HepG2 (cell line): Measurements from ENCODE around the gene ATP7A. TPM values are rescaled to one million over a fixed set of nuclear protein-coding genes. Genes with fewer than 3 reads are reported as not detected.

ENCODE experiments used
- AGO1 ChIP-seq: fragments of 200-400 bp; formaldehyde crosslinking; IDR thresholded peaks from 2 replicates; pipeline ENCODE4 v1.6.1; 2017; ENCODE audit warnings: mild to moderate bottlenecking, low read depth, low read length, moderate library complexity; ENCODE audit not compliant: poor library complexity, severe bottlenecking
- ATF3 ChIP-seq: sonication (generic); formaldehyde crosslinking; IDR thresholded peaks from 2 replicates; pipeline ENCODE4 v1.4.0; 2020; ENCODE audit warnings: missing genetic modification reagents
- FOXA3 ChIP-seq: IDR thresholded peaks from 2 replicates; pipeline ENCODE4 v1.6.1; 2016; ENCODE audit warnings: missing genetic modification reagents, missing compliant biosample characterization
- GABPA ChIP-seq, 2 experiments: IDR thresholded peaks; 2 replicates each; pipeline ENCODE4 v1.6.1; 2011 to 2016; ENCODE audit warnings: low read depth in 2 of 2, low read length in 1 of 2, missing biosample characterization in 1 of 2, missing genetic modification characterization in 1 of 2
- HCFC1 ChIP-seq: fragments of 150-350 bp; IDR thresholded peaks from 2 replicates; pipeline ENCODE4 v1.6.1; 2014; ENCODE audit warnings: low read depth, low read length
- HNRNPL ChIP-seq: fragments of 200-400 bp; formaldehyde crosslinking; IDR thresholded peaks from 2 replicates; pipeline ENCODE4 v1.6.1; 2017; ENCODE audit warnings: mild to moderate bottlenecking, low read depth, low read length
- HOXA3 ChIP-seq: sonication (generic); formaldehyde crosslinking; IDR thresholded peaks from 2 replicates; pipeline ENCODE4 v1.5.0; 2020; ENCODE audit warnings: missing genetic modification reagents
- KLF15 ChIP-seq: sonication (generic); formaldehyde crosslinking; IDR thresholded peaks from 2 replicates; pipeline ENCODE4 v1.8.1; 2023; ENCODE audit warnings: borderline replicate concordance, mild to moderate bottlenecking, inconsistent platforms, missing genetic modification reagents, mixed read lengths
- MYNN ChIP-seq: sonication (generic); formaldehyde crosslinking; IDR thresholded peaks from 2 replicates; pipeline ENCODE4 v1.4.0; 2020; ENCODE audit warnings: mild to moderate bottlenecking, low read depth, missing genetic modification reagents
- NCOA1 ChIP-seq: sonication (generic); formaldehyde crosslinking; IDR thresholded peaks from 2 replicates; pipeline ENCODE4 v1.9.0; 2021; ENCODE audit warnings: missing genetic modification reagents
- RFX5 ChIP-seq: IDR thresholded peaks from 2 replicates; pipeline ENCODE4 v1.6.1; 2011; ENCODE audit warnings: low read depth, low read length, improper control_type of control experiment
- ZBTB40 ChIP-seq, 2 experiments: fragments of 450-650 bp in 1 of 2; sonication (generic) in 1 of 2; formaldehyde crosslinking in 1 of 2; IDR thresholded peaks; 2 replicates each; pipeline versions ENCODE4 v1.6.1 to v1.8.0; 2016 to 2022; ENCODE audit warnings: antibody characterized with exemption in 1 of 2, mild to moderate bottlenecking in 1 of 2, missing genetic modification reagents in 1 of 2
- ZNF136 ChIP-seq: sonication (generic); formaldehyde crosslinking; IDR thresholded peaks from 2 replicates; pipeline ENCODE4 v1.8.1; 2022; ENCODE audit warnings: low read depth, mild to moderate bottlenecking, moderate library complexity, missing genetic modification reagents
- ZNF549 ChIP-seq: sonication (generic); formaldehyde crosslinking; IDR thresholded peaks from 2 replicates; pipeline ENCODE4 v1.5.0; 2020; ENCODE audit warnings: missing genetic modification reagents
- ZNF558 ChIP-seq: sonication (generic); formaldehyde crosslinking; IDR thresholded peaks from 2 replicates; pipeline ENCODE4 v1.9.0; 2022; ENCODE audit warnings: mild to moderate bottlenecking, missing genetic modification reagents, borderline replicate concordance
- ZNF574 ChIP-seq: sonication (generic); formaldehyde crosslinking; IDR thresholded peaks from 2 replicates; pipeline ENCODE4 v1.4.0; 2020; ENCODE audit warnings: missing genetic modification reagents
- ZNF766 ChIP-seq: sonication (generic); formaldehyde crosslinking; IDR thresholded peaks from 2 replicates; pipeline ENCODE4 v1.5.0; 2020; ENCODE audit warnings: missing genetic modification reagents, borderline replicate concordance
- polyA plus RNA-seq, 8 experiments: library from polyadenylated mRNA; depleted of rRNA in 3 of 8; stranded (reverse) in 7 of 8; unstranded in 1 of 8; fragments of >200 nt; fragmentation: Illumina TruSeq in 4 of 8; extraction: Trizol in 4 of 8; gene quantifications; 2 replicates each; pipeline versions ENCODE4 v1.2.1 to v1.2.3, GENCODE V29; 2011 to 2016; ENCODE audit warnings: low read depth in 4 of 8, missing spikeins in 1 of 8, mixed read lengths in 1 of 8; ENCODE audit not compliant: insufficient read depth in 1 of 8
- total RNA-seq, 5 experiments: library from RNA; depleted of rRNA; stranded (reverse); fragments of >200 nt; fragmentation: Illumina TruSeq; extraction: Trizol; gene quantifications; 2 replicates each; pipeline ENCODE4 v1.2.3, GENCODE V29; 2016; ENCODE audit warnings: low read depth in 1 of 5

The ATP7A gene
- total and polyA plus RNA-seq, 2 of the 13 experiments (the other 11 are each of a cell fraction or from before 2014, with no cell fraction given), result 1.7 to 4.7 TPM

- TF ChIP-seq ZBTB40 (IDR thresholded peaks at IDR 0.05) (no peak), ZBTB40 (CRISPR knock-in tag; IDR thresholded peaks at IDR 0.05) (no peak), ZNF574 (CRISPR knock-in tag) (peak; percentile 90), HNRNPL (no peak), ZNF766 (CRISPR knock-in tag) (no peak), ATF3 (no peak), AGO1 (no peak), NCOA1 (no peak), HOXA3 (CRISPR knock-in tag) (peak; percentile 58), ZNF558 (CRISPR knock-in tag) (no peak), FOXA3 (CRISPR knock-in tag) (no peak), ZNF549 (CRISPR knock-in tag) (no peak), GABPA (IDR thresholded peaks at IDR 0.05; ENCODE audit: low read depth, low read length) (peak; percentile 67), GABPA (CRISPR knock-in tag; IDR thresholded peaks at IDR 0.05; ENCODE audit: low read depth) (peak; percentile 91), ZNF136 (CRISPR knock-in tag) (no peak), MYNN (CRISPR knock-in tag) (no peak), HCFC1 (no peak), RFX5 (no peak), KLF15 (no peak)
These were observed at the start of gene ATP7A (continued) for GRCh38 chrX:77910108-77910840.
